ENCODE data around the gene HIPK2. TPM values are rescaled to one million over a fixed set of nuclear protein-coding genes. Genes with fewer than 3 reads are reported as not detected.
A peak's percentile ranks its signal among the peaks of the same experiment; 100 is the strongest.

Gene HIPK2
- total RNA-seq, 6 donors from 2014 or later: 38.6 to 59.6 (median 45.9) TPM

DNA sequence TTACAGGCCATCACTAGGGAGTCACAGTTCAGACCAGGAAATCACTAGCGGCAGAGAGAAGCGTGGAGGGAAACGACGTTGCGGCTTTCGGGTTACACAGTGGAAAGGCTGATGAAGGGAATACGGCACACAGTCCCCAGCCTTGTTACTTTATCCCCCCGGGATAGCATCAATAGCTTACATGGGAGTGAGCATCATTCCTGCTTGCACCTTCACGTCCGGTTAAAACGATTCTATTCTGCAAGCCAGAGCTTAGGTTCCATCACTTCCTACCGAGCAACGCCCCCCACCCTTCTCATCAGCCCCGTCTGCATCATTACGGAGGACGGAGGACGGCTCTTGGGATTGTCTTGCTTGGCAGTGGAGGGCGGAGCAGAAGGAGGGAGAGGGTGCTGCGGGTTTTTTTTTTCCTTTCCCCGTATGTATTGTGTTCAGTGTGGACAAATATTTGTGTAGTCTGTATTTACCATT lies 129.4 kb downstream of the HIPK2 start:
- peak overlapping the region; percentile 77 to 83 (median 80) for H3K27ac ChIP-seq
- H3K9me3 ChIP-seq: no peaks in the 10 kb centered on the region
- peak overlapping the region in 2 of 4 donors; percentile 6 to 22 for H3K4me3 ChIP-seq
- peaks cover 53 to 73% (median 61%) of the 10 kb centered on the region in 4 donors for H3K4me1 ChIP-seq
- DNase-seq: no peak
- no peaks in the 10 kb centered on the region for H3K27me3 ChIP-seq
- H3K36me3 ChIP-seq: peaks cover 0 to 18% (median 3%) of the 10 kb centered on the region in 4 donors
- 39 to 45% methylated on average over 20 of the region's 20 CpGs for WGBS, 2 donors
- TF ChIP-seq POLR2AphosphoS5 (IDR thresholded peaks at IDR 0.05) (no peak), EP300 (IDR thresholded peaks at IDR 0.05) (no peak), POLR2A (IDR thresholded peaks at IDR 0.05) (no peak)
- TF ChIP-seq, protein P1, sequence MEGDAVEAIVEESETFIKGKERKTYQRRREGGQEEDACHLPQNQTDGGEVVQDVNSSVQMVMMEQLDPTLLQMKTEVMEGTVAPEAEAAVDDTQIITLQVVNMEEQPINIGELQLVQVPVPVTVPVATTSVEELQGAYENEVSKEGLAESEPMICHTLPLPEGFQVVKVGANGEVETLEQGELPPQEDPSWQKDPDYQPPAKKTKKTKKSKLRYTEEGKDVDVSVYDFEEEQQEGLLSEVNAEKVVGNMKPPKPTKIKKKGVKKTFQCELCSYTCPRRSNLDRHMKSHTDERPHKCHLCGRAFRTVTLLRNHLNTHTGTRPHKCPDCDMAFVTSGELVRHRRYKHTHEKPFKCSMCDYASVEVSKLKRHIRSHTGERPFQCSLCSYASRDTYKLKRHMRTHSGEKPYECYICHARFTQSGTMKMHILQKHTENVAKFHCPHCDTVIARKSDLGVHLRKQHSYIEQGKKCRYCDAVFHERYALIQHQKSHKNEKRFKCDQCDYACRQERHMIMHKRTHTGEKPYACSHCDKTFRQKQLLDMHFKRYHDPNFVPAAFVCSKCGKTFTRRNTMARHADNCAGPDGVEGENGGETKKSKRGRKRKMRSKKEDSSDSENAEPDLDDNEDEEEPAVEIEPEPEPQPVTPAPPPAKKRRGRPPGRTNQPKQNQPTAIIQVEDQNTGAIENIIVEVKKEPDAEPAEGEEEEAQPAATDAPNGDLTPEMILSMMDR (IDR thresholded peaks at IDR 0.05): no peak
- ATAC-seq (ENCODE audit: low FRiP score in 2 of 2): no peak

GRCh38 chr7:139647814-139648390 lies 129.9 kb downstream of the HIPK2 start:
- Histone ChIP-seq H3K27me3 (no peaks in the 10 kb centered on the region), H3K27ac (peak overlapping the region; percentile 77 to 83 (median 80)), H3K4me1 (peaks cover 51 to 68% (median 57%) of the 10 kb centered on the region in 4 donors), H3K36me3 (peaks cover 0 to 19% (median 3%) of the 10 kb centered on the region in 4 donors), H3K4me3 (peak overlapping the region in 2 of 4 donors; percentile 6 to 22), H3K9me3 (no peaks in the 10 kb centered on the region)
- DNase-seq (no peak), ATAC-seq (ENCODE audit: low FRiP score in 2 of 2) (no peak)
- 74 to 80% methylated on average over 2 of the region's 2 CpGs for WGBS, 2 donors
- TF ChIP-seq, protein P1 (IDR thresholded peaks at IDR 0.05): no peak
- TF ChIP-seq EP300 (IDR thresholded peaks at IDR 0.05) (no peak), POLR2A (IDR thresholded peaks at IDR 0.05) (no peak), POLR2AphosphoS5 (IDR thresholded peaks at IDR 0.05) (no peak)

DNA sequence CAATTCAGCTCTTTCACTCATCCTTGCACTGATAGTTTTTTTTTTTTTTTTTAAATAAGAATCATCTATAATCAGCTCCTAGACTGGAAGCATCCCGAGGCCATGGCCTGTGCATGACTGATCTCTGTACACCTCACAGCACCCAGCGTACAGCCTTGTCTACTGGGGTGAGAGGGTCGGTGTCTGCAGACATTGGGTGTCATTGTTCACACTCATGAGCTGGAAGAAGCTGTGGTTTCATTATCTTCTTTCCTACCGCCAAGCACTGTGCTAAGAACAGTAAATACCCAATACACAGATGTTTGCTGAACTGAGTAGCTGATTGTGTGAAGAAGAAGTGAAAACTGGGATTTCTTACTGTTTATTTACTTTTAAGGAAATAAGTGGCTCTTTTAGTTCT lies 130.7 kb downstream of the HIPK2 start:
- H3K4me1 ChIP-seq: peaks cover 46 to 63% (median 51%) of the 10 kb centered on the region in 4 donors
- 65 to 79% methylated on average over 4 of the region's 4 CpGs for WGBS, 2 donors

DNA sequence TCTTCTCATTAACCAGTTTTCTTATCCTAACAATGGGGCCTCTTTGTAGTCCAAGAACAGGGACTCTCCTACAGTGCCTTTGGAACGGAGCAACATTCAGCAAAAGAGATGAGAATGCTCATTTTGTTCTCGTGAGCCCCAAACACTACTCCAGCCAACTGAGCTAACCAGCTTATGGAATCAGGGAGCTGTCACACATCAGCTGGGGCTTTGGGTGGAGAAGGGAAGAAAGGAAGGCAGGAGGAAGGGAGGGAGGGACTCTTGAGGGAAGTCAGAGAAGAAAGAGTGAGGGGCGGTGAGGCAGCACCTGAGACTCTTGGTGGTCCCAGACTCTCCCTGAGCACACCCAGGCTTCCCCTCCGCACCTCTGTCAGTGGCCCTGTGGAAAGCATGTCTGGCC lies 131.2 kb downstream of the HIPK2 start:
- no peaks in the 10 kb centered on the region for H3K9me3 ChIP-seq
- DNase-seq: no peak
- TF ChIP-seq POLR2A (IDR thresholded peaks at IDR 0.05) (no peak), EP300 (IDR thresholded peaks at IDR 0.05) (no peak), POLR2AphosphoS5 (IDR thresholded peaks at IDR 0.05) (no peak)
- TF ChIP-seq, protein P1 (IDR thresholded peaks at IDR 0.05): no peak
- ATAC-seq (ENCODE audit: low FRiP score in 2 of 2): no peak
- H3K27ac ChIP-seq: peak overlapping the region; percentile 27 to 81 (median 68)
- 86 to 95% methylated on average over 4 of the region's 4 CpGs for WGBS, 2 donors
- H3K36me3 ChIP-seq: peaks cover 0 to 19% (median 3%) of the 10 kb centered on the region in 4 donors
- H3K4me3 ChIP-seq: no peak overlapping the region
- peaks cover 46 to 58% (median 49%) of the 10 kb centered on the region in 4 donors for H3K4me1 ChIP-seq
- H3K27me3 ChIP-seq: no peaks in the 10 kb centered on the region

More for the DNA sequence above, 130.7 kb downstream of the HIPK2 start:
- H3K27me3 ChIP-seq: no peaks in the 10 kb centered on the region
- peaks cover 0 to 19% (median 3%) of the 10 kb centered on the region in 4 donors for H3K36me3 ChIP-seq
- DNase-seq: no peak
- no peaks in the 10 kb centered on the region for H3K9me3 ChIP-seq
- no peak overlapping the region for H3K4me3 ChIP-seq
- TF ChIP-seq EP300 (IDR thresholded peaks at IDR 0.05) (no peak), POLR2AphosphoS5 (IDR thresholded peaks at IDR 0.05) (no peak), POLR2A (IDR thresholded peaks at IDR 0.05) (no peak)
- TF ChIP-seq, protein P1 (IDR thresholded peaks at IDR 0.05): no peak
- no peak for ATAC-seq (ENCODE audit: low FRiP score in 2 of 2)
- peak overlapping the region; percentile 59 to 81 (median 78) for H3K27ac ChIP-seq
